ENCODE results near the gene CUL3. TPM values are rescaled to one million over a fixed set of nuclear protein-coding genes. Genes with fewer than 3 reads are reported as not detected.

CUL3 gene
- 42.9 and 56.0 TPM in 2 replicates for total RNA-seq

GRCh38 chr2:224585211-224586088 lies at the start of gene CUL3:
CUL3 (minus strand) TSS chr2:224585363; CDS start chr2:224585009, 354 bp downstream.

Other genes starting within 250 kb of the CUL3 start
- 0.24 TPM in 1 of 2 replicates, not detected in the other for gene FAM124B, start 183.3 kb downstream of the CUL3 start, total RNA-seq
- not detected in 2 replicates for gene CCDC195, start 131.0 kb upstream of the CUL3 start, total RNA-seq

Measured in hair follicle dermal papilla cell (primary cell).